ENCODE data around the gene DROSHA. TPM values are rescaled to one million over a fixed set of nuclear protein-coding genes. Genes with fewer than 3 reads are reported as not detected.
"Not testable (repeated sequence)": the region's sequence is repeated elsewhere in the genome, so short reads cannot be mapped to it uniquely, and the experiment has no call there.

Gene DROSHA
- polyA plus RNA-seq, 2 of the 4 experiments (the other 2 are of a cell fraction), result 49.1 to 105 TPM

- TF ChIP-seq BHLHE40 (IDR thresholded peaks at IDR 0.05; ENCODE audit: low read depth, low read length), result no peak
- TF ChIP-seq ELK1 (IDR thresholded peaks at IDR 0.05; ENCODE audit: low read depth, low read length), result no peak
- TF ChIP-seq HEYL (CRISPR knock-in tag; IDR thresholded peaks at IDR 0.05), result no peak
- no peak for TF ChIP-seq CEBPB (IDR thresholded peaks at IDR 0.05)
- TF ChIP-seq JUNB (IDR thresholded peaks at IDR 0.05), result no peak
Measured at GRCh38 chr5:31364881-31365636, 166.8 kb downstream of the DROSHA start (continued).

- Histone ChIP-seq H3K4me2 (no peak overlapping the region), H3K9me3 (no peaks in the 10 kb centered on the region), H3K27ac (no peak overlapping the region), H3K4me3 (no peak overlapping the region), H3K4me1 (no peaks in the 10 kb centered on the region)
- ChIA-PET POLR2A (no interaction called here), CTCF (no interaction called here)
- WGBS (ENCODE audit: missing lambda C conversion rate), result 29% methylated on average over 3 of the region's 3 CpGs
- FAIRE-seq (no peak), ATAC-seq (no peak), DNase-seq (ENCODE audit: low read depth in 1 of 2, low spot score in 1 of 2) (no peak)
- TF ChIP-seq ZFP36 (IDR thresholded peaks at IDR 0.05; ENCODE audit: borderline replicate concordance, partially characterized antibody), result no peak
Measured at GRCh38 chr5:31362931-31363568, 168.8 kb downstream of the DROSHA start.

GRCh38 chr5:31362529-31362900, 169.4 kb downstream of the DROSHA start:
- Histone ChIP-seq H3K4me1 (no peaks in the 10 kb centered on the region), H3K4me3 (no peak overlapping the region), H3K4me2 (no peak overlapping the region), H3K27ac (no peak overlapping the region), H3K9me3 (no peaks in the 10 kb centered on the region)
- CTCF ChIA-PET, result no interaction called here
- POLR2A ChIA-PET, result no interaction called here
- TF ChIP-seq HOXB13 (CRISPR knock-in tag; IDR thresholded peaks at IDR 0.05; ENCODE audit: low read depth), result no peak
- no peak for TF ChIP-seq BCL3 (IDR thresholded peaks at IDR 0.05)
- no peak for TF ChIP-seq ATOH8 (CRISPR knock-in tag; IDR thresholded peaks at IDR 0.05; ENCODE audit: low read depth)
- no peak for TF ChIP-seq CTCF (IDR thresholded peaks at IDR 0.05)
- no peak for TF ChIP-seq SMC3 (IDR thresholded peaks at IDR 0.05)
- no peak for TF ChIP-seq CHD4 (IDR thresholded peaks at IDR 0.05; ENCODE audit: borderline replicate concordance)
- TF ChIP-seq HES2 (IDR thresholded peaks at IDR 0.05), result no peak
- TF ChIP-seq NR3C1 (IDR thresholded peaks at IDR 0.05), result no peak
- no peak for TF ChIP-seq RFX5 (IDR thresholded peaks at IDR 0.05)
- no peak for TF ChIP-seq EHF (CRISPR knock-in tag; IDR thresholded peaks at IDR 0.05)
- TF ChIP-seq E2F6 (IDR thresholded peaks at IDR 0.05; ENCODE audit: borderline replicate concordance, low read depth), result no peak
- TF ChIP-seq RNF2 (IDR thresholded peaks at IDR 0.05; ENCODE audit: borderline replicate concordance, low read depth), result no peak
- no peak for TF ChIP-seq ZFP36 (IDR thresholded peaks at IDR 0.05; ENCODE audit: borderline replicate concordance, partially characterized antibody)
- no peak for TF ChIP-seq POLR2A (IDR thresholded peaks at IDR 0.05; ENCODE audit: low read length)
- no peak for TF ChIP-seq CBX2 (IDR thresholded peaks at IDR 0.05; ENCODE audit: borderline replicate concordance, low read depth)
- TF ChIP-seq RARB (CRISPR knock-in tag; IDR thresholded peaks at IDR 0.05), result no peak
- no peak for TF ChIP-seq HOXA7 (CRISPR knock-in tag; IDR thresholded peaks at IDR 0.05)
- no peak for TF ChIP-seq EP300 (IDR thresholded peaks at IDR 0.05)
- TF ChIP-seq EHMT2 (IDR thresholded peaks at IDR 0.05; ENCODE audit: low read depth), result no peak
- no peak for TF ChIP-seq MAZ (IDR thresholded peaks at IDR 0.05; ENCODE audit: borderline replicate concordance, low read depth, low read length)
- ATAC-seq (no peak), DNase-seq (ENCODE audit: low read depth in 1 of 2, low spot score in 1 of 2) (no peak), FAIRE-seq (no peak)
- 37% methylated on average over 1 of the region's 1 CpG for WGBS (ENCODE audit: missing lambda C conversion rate)

- POLR2A ChIA-PET; H3K4me1 ChIP-seq; H3K27ac ChIP-seq; DNase-seq (ENCODE audit: low read depth in 1 of 2, low spot score in 1 of 2); CTCF ChIA-PET; FAIRE-seq; H3K4me2 ChIP-seq; H3K9me3 ChIP-seq; H3K4me3 ChIP-seq; ATAC-seq: not testable (repeated sequence)
- WGBS (ENCODE audit: missing lambda C conversion rate), result 28% methylated on average over 6 of the region's 6 CpGs
Measured at GRCh38 chr5:31361704-31362528, 170.0 kb downstream of the DROSHA start.

Measured in A549 (cell line).